GM20000 (cell line): ENCODE results near the gene INCA1.

ENCODE experiments used
- DNase-seq: peaks from one replicate; pipeline ENCODE4 v3.0.0; 2012; ENCODE audit warnings: low spot score
- TF ChIP-seq, protein P1 (sequence below): IDR thresholded peaks from 2 replicates; pipeline ENCODE4 v1.5.1; 2012; ENCODE audit warnings: mild to moderate bottlenecking, control low read depth; ENCODE audit errors: extremely low read depth, missing control alignments

The INCA1 gene

DNA sequence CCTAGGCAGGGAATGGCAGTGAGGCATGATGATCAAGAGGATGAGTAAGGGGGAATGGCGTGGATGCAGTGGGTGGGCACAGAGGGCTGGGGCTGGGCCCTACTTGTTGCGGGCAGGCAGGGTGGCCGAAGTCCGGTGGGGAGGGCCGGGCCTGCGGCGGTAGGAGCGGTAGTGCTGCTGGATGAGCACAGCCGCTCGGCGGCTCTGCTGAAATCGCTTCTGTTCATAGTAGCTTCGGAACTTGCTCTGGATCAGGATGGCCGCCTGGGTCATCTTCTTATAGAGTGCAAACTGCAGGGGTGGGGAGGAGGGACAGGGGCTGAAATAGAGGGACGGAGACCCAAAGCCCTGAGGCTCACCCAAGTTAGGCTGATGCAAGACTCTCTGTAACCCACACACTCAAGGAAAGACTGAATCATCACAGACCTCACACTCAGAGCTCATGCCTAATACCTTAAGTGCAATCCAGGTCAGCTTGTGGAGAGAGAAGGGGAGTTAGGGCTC, 28.2 kb downstream of the INCA1 start:
- DNase-seq = no peak

DNA sequence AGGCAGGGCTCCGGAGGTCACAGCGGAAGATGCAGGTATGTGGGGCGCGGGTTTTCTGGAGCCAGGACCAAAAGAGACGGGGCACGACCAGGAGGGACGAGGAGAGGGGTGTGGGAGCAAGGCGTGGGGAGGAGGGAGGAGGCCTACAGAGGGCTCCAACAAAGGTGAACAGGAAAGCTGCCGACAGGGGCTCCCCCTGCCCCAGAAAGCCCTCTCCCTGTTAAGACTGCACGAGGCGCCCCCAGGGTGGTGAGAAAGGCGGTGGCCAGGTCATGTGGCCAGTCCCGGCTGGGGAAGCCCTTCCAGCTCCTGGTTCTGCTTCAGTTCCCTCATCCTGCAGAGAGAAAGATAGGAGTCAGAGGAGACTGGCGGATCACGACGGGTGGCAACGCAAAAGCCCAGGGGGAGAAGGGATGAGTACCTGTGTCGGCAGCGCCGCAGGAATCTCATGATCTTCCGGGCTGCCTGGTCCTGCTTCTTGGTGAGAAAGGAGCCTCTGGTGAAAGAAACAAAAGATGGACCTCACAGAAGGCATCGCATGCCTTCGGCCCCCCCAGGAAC, 28.8 kb downstream of the INCA1 start:
- DNase-seq = no peak
- TF ChIP-seq, protein P1, sequence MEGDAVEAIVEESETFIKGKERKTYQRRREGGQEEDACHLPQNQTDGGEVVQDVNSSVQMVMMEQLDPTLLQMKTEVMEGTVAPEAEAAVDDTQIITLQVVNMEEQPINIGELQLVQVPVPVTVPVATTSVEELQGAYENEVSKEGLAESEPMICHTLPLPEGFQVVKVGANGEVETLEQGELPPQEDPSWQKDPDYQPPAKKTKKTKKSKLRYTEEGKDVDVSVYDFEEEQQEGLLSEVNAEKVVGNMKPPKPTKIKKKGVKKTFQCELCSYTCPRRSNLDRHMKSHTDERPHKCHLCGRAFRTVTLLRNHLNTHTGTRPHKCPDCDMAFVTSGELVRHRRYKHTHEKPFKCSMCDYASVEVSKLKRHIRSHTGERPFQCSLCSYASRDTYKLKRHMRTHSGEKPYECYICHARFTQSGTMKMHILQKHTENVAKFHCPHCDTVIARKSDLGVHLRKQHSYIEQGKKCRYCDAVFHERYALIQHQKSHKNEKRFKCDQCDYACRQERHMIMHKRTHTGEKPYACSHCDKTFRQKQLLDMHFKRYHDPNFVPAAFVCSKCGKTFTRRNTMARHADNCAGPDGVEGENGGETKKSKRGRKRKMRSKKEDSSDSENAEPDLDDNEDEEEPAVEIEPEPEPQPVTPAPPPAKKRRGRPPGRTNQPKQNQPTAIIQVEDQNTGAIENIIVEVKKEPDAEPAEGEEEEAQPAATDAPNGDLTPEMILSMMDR = no peak

More for the DNA sequence above, 28.2 kb downstream of the INCA1 start:
- TF ChIP-seq, protein P1 = no peak

DNA sequence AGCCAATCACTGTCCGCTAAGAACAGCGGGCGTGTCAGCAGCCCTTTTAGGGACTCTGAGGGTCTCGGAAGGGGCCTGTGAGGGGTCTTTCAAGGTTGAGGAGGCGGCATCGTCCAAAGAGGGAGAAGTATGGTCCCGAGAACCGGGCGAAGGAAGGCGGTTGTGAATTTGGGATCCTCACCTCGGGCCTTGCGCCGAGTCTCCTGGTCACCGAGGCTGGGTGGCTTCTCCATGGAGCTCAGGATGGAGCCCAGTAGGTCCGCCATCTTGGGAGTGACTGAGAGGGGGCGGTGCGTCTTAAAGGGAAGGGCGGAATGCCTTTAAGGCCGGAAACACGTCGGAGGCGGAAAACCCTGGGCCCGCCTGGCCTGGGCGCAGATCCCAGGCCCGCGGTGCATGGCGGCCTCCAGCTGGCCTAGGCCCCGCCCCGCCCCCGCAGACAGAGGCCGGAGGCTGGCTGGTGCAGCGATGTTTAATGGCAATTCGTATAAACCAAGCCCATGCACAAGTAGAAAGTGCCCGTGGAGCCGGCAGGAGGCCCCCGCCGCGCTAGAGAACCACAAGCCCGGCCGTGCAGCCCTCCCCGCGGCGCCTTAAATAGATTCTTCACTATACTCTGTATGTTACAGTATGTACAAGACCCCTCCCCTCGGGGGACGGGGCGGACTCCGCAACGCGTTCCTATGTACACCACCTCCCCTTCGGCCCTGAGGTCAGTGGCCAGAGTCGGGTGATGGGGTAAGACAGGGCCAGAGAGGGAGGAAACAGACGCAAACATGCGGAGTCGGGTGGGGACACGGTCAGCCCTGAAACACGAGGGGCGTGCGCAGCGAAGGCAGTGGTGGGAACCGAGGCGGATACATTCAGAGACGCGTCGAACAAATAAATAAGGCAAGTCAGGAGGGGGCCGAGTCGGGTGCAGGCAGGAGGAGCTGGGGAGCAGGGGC, 29.5 kb downstream of the INCA1 start, which contains the start of gene SPAG7:
Gene SPAG7 (minus strand): TSS at position 279 of the 947 bp plus-strand sequence. CDS start 13 bp downstream, at position 266.
- peak; percentile 95 for DNase-seq
- TF ChIP-seq, protein P1 = no peak

DNA sequence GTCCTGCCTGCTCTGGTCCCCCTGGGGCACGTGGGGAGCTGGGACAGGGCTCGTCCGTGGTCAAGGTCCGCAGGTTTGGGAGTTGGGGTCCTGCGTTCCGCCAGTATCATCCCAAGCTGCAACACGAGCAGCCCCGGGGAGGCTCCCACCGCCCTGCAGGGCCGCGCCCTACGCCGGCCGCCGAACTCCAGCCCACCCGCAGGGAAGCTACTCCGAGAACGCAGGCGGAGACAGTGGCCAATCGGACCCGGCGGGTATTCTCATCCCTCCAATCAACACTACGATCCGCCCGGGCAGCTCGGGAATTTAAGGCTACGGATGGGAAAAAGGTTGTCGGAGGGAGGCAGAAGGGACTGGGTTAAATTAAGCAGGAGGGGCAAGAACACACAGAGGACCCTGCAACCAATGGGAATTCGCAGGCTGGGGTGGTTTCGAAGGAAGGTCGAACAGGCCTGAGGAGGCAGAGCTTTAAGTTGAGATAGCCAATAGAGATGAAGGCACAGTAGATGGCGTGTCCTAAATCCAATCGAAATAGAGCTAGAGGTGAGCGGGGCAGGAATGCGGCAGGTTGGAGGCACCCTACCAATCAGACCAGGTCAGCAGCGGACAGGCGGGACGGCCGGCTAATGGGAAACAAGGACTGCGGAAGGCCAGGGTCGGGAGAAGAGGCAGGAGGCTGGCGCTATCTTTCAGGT, 30.3 kb downstream of the INCA1 start:
- peak; percentile 97 for DNase-seq
- TF ChIP-seq, protein P1 = no peak

DNA sequence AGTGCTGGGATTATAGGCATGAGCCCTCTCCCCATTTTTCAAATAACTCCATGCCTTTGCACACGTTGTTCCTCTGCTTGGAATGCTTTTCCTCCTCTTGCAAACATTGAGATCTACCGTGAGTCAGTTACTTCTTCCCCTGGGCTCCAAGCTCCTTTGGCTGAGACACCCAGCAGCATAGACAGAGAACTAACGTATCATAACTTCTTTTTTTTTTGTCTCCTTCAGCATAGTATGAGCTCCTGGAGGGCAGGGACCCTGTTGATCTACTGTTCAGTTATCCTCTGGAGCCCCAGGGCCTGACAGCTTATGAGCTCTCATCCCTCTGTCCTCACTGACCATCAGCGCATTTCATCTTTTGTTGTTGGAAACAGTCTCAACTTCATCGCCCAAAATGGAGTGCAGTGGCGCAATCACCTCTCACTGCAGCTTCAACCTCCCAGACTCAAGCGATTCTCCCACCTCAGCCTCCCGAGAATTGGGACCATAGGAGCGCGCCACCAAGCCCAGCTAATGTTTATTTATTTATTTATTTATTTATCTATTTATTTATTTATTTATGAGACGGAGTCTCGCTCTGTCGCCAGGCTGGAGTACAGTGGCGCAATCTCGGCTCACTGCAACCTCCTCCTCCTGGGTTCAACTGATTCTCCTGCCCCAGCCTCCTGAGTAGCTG, 31.9 kb downstream of the INCA1 start:
- DNase-seq = no peak

DNA sequence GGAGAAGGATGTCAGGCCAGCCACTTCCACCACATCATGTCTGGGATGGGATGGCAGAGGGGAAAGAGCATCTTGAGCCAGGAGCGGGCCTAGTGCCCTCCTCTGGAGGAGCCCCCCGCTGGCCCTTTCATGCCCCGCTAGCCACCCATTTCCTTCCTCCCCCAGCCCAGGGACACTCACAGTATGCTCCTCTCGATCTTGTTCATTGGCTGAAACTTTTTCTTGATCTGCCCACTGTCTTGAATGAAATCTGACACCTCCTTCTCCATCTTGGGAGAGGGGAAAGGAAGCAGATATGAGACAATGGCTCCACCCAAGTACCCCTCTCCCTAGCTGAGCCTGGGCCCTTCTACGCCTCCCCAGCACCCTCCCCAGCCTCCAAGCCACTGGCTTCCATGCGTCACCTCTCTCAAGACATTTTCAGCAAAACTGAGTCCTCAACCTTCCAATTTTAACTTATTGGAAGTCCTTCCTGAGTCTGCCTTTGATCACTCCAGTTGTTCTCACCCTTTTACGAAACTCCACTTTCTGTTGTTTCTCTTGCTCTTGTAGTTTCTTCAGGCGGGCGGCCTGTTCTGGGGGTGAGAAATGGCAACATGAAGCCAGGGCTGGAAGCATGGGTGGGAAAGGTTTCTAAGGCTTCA, 36.9 kb downstream of the INCA1 start:
- TF ChIP-seq, protein P1 = no peak
- DNase-seq = no peak

More for the DNA sequence above, 31.9 kb downstream of the INCA1 start:
- TF ChIP-seq, protein P1 = no peak
